UCSD-AML1 (cell line): Measurements from ENCODE around the gene INSIG2.
A peak's percentile ranks its signal among the peaks of the same experiment; 100 is the strongest.
"Not testable (repeated sequence)": the region's sequence is repeated elsewhere in the genome, so short reads cannot be mapped to it uniquely, and the experiment has no call there.

Experiments
- DNase-seq: peaks from one replicate; lab custom pipeline; 2025; ENCODE audit not compliant: unreplicated experiment; lab: John Stamatoyannopoulos, UW

INSIG2 gene

DNA sequence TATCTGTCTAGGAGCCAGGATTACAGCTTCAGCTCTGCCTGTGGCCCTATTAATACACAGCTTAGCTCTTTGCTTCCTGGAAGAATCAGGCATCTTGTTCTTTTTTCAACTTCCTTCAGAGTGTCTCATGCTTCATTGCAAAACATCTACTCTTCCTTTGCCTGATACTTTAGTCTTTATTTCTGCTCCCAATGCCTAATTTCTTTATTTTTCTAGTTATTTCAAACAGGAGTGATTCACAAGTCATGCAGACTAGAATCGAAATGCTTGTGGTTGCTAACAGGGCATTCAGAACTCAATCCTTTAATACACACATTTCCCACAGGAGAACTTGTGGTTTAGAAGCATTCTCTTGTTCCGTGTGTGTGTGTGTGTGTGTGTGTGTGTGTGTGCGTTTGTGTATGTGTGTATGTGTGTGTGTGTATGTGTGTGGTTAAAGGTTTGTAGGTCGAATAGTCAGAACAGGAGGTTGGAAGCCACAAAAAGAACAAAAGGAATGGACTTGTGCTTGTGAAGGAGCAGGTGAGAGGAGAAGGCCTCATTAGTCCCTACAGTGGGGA lies 28.3 kb upstream of the INSIG2 start:
- peak; percentile 15 for DNase-seq

DNA sequence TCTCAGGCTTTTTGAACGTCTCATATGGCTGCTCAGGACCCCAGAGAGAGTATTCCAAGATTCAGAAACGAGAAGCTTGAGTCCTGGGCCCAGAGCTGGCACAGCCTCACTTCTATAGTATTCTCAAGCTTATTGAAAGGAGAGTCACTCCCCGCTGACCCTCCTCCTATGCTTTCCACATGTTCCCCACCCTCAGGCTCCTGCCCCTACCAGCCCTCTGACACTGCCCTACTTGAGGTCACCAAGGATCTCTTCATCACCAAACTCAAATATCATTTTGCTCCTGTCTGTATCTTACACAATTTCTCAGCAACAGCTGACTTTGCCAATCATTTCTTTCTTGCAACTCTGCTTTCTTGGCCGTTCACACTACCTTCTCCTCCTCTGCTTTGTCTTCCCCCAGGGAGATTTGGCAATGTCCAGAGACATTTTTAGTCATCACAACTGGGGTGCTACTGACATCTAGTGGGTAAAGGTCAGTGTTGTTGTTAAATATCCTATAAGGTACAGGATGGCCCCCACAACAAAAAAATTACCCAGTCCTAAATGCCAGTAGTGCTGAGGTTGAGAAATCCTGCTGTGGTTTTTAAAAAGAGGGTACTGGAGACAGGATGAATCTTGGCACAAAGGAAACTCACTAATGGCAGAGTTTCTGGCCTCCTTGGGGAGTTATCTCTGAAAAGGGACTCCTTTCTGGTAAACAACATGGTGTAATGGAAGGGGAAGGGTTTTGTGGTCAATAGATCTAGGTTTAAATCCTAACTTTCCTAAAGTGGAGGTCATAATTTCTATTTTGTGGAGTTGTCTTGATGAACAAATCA lies 26.9 kb upstream of the INSIG2 start:
- no peak for DNase-seq

DNA sequence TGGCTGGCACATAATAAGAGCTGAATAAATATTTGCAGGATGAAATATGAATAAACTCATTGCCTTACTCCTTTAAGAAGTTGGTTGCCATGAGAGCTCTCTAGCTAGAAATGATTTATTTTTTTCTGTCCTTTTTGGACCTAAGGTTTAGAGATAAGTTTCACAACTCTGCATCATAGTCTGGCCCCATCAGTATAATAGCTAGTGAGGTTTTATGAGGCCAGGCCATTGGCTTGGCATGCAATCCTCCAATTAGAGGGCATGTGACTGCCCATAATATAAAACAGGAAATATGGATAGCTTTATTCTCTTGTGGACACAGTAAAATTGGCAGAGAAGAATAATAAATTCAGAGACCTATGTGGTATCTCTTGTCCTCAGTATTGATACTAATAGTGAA lies 26.2 kb upstream of the INSIG2 start:
- DNase-seq: no peak

DNA sequence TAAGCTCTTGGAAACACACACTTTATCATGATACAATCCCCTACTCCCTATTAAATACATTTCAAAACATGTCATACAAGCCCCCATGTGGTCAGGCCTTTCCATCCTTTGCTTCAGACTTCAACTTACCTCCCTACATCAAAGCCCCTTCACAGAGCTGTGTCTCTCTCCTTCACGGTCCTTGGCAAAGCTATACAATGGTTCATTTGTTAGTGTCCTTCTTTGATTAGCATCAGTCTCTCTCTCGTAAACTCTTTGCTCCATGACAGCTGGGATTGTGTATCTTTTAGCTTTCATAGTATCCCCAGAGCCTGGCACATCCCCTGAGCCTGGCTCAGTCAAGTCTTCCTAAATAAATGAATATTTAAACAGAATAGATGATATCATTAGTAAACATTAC lies 25.6 kb upstream of the INSIG2 start:
- no peak for DNase-seq

- DNase-seq: no peak
These were observed 23.1 kb upstream of the INSIG2 start for GRCh38 chr2:118065015-118065706.

DNA sequence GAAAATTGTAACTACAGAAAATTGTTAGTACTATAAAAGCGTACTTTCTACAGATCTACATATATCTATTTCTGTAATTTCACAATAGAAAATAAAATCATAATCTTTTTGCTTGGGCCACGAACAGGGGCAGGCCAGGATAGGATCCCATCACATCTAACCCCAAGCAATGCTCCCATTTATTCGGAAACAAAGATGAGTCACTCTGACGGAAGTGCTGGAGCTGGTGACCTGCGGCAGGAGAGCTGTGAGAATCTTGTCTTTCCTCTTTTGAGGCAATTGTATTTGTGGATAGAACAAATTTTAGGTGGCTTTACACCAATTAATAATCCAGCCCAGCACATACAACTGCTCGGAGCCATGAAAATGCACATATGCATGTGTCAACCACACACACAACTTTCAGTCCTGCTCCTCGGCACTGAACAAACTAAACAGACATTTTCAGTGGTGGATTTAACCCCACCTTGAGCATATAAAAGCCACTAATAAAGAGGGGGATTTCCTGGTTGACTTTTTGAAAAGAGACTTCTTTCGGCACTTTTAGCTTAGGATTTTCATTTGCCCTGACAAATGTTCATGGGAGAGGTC lies 22.3 kb upstream of the INSIG2 start:
- DNase-seq: no peak

DNA sequence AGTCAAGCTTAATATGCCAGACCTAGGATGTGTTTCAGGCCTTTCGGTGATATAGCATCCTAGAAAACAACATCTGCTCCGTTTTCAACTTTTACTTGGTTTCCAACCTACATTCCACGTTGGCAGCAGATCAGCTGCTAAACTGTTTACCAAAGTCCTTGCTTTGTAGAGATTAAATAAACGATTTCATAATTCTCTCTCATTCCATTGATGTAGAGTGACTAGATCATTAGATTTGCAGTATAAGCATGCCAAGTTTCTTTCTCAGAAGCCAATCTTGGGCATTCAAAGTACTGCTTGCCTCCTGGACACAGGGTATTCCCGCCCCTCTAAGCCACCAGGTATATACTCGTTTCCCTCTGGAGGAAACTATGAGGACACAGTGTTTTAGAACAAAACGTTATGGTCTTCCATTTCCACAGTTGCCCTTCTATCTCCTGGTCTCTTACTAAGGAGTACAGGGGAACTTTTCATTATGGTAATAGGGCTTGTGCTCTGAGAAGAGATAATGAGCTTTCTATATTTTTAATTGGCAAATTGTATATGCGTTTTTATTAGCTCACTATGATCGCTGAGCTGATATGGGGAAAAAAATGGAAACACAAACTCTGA lies 10.5 kb upstream of the INSIG2 start:
- no peak for DNase-seq

DNA sequence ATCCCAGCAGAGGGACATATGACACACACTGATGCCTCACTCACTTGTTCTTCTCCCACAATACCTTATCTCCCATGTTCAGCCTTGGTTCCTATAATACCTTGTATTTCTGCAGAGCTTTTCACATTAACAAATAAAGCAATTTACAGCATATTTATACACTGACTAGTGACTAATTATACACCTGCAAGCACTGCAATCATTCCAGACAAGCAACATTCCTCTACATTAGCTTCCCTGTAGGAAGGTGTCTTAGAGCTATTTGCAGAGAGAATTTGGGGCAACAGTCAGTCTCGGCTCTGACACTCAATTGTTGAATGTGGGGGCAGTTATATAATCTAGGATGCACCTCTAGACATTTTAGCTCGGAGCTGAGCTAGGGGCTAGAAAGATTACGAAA lies 9.5 kb upstream of the INSIG2 start:
- no peak for DNase-seq

- DNase-seq: no peak
These were observed 3.7 kb upstream of the INSIG2 start for GRCh38 chr2:118084491-118085089.

- DNase-seq: no peak
These were observed 2.9 kb upstream of the INSIG2 start for GRCh38 chr2:118085173-118086023.

DNA sequence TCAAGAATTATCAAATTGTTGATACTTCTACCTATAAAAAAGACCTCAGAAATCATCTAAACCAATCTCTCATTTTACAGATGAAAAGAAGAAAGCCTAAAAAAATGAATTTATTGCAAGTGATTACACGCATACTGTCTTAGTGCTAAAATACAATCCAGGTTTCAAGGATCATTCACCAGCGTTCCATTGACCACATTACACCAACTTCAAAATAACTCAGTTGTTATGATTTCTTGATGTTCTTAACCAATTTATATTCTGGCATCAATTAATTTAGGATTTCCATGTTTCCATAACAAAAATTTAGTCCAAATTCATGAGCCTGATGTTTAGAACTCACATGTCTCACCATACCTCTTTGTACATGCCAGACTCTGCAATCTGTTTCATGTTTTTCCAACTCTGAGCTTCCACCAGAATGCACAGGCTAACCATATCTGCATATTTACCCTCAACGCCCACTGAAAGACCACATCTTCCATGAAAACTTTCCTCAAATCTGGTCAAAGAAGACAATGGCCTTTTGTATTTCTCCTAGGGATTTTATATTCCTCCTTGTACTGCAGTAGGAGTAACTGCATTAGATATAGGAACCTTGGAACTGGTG lies 2.1 kb upstream of the INSIG2 start:
- DNase-seq: no peak

- DNase-seq: peak; percentile 27
These were observed 999 bp downstream of the INSIG2 start for GRCh38 chr2:118089139-118089800.

- no peak for DNase-seq
These were observed 2.3 kb downstream of the INSIG2 start for GRCh38 chr2:118090387-118091139.

- no peak for DNase-seq
These were observed 2.8 kb downstream of the INSIG2 start for GRCh38 chr2:118091140-118091478.

DNA sequence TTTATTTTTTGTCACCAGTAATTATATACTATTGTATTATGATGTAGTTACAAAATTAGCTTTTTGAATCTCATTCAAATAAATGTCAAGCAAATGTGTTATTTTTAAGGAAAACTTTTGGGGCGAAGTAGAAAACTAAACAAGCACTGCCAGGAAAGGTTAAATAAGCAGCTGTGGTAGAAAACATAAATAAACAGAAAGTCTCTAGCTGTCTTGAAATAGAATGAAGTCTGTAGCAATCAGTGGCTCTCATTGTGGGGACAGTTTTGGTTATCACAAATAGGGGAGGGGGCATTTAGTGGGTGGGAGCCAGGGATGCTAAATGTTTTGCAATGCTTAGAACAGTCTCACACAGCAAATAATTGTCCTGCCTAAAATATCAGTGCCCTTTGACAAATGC lies 3.4 kb downstream of the INSIG2 start:
- DNase-seq: no peak

- DNase-seq: not testable (repeated sequence)
These were observed 5.8 kb downstream of the INSIG2 start for GRCh38 chr2:118094102-118094501.

GRCh38 chr2:118094503-118094902 lies 6.2 kb downstream of the INSIG2 start:
- no peak for DNase-seq

DNA sequence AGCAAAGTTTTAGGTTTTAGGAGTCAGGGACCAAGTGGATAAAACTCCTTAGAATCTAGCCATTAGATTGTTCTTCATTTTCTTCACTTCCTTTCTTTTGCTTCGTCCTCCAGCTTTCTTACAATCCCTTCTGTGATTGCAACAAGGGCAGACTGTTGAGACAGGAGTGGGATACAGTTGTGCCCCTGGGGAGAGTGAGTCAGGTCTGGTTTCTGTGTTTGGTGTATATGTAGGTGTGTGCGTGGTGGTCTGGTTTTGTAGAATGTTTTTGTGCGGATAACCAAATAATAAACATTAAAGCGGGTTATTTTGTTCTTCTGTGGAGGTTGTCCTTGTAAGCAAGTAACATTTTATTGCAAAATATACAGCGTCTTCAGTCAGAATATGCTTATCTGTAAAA lies 7.3 kb downstream of the INSIG2 start:
- no peak for DNase-seq

DNA sequence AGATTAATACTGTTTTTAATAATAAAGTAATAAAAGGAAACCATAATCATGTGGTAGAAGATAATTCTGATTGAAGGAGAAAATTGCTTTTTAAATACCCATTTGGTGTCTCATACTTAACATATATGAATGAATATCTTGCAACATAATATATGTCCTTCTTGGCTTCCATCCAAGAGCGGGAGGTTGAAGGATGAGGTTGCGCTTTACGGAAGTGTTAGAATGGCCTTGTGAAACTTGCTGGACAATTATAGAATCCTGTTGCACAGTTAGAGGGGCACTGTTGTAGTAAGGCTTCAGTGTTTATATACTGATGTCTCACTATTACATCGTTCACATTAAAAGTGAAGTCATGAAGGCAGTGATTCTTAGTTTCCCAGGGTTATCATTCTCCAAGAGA lies 9.4 kb downstream of the INSIG2 start:
- no peak for DNase-seq
